C1 segment of cervical spinal cord (tissue), 14 donors: ENCODE results near the gene CANT1.

ENCODE experiments used
- DNase-seq, 14 donors: peaks; one replicate each; lab custom pipeline; 2025; lab: John Stamatoyannopoulos, UW

Gene CANT1

DNA sequence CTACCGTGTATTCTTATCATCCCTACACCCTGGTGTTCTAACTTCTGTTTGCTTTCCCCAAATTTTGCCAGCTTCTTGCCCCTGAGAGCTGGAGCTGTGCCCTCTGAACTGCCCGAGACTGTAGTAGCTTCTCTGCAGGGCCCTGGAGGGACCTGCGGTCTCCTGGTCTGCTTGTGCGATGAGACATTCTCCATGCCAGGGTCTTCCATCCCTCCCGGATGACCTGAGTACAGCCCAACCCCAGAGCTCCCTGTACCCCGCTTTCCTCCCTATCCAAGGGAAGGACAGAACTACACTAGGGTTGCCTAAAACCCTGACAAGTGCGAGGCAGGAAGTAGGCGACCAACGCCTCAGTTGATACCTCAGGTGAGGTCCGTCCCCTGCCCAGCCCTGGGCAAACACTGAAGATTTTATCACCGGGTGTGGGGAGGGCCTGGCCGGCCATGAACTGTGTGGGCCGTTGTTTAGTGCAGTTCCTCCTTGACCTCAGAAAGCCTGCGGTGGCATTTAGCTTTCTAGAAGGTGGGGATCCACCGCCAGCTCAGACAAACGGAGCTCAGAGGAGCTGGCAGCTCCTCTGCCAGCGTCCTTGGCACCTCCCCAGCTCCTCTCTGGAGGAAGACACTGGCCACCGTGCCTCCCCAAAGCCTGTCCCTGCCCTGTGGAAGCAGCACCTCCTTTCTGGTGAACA is 13.7 kb downstream of the CANT1 start:
- peak in 7 of 14 donors; percentile 31 to 71 (median 39) for DNase-seq

DNA sequence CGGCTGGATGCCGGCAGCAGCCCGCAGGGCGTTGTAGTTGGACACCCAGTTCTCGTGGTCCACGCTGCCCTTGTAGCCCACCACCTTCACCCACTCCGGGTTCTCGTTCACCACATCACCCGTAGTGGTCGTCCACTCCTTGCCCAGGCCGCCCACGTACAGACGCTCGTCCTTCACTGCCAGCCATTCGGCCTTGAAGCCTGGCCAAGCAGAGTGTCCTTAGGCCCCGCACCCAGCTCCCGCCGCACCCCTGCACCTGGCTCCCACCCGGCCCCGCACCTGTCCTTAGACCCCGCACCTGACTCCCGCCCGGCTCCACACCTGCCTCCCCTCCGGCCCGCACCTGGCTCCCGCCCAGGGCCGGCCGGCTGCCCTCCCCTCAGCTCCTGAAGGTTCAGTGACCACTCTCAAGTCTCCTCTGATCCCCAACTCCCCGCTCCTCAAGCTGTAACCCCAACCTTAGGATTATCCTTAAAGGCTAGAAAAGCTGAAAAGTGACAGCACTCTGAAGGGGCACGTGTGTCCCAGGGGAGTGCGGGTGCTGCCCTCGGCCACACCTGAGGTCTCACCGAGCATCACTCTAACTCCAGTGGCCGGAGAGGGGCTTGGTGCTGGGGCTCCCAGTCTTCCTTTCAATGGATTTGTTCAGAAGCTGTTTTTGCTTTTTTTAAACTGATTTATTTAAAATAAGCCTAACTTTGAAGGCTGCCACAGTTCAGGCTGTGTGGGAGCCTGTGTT is 14.4 kb downstream of the CANT1 start:
- no peak for DNase-seq

DNA sequence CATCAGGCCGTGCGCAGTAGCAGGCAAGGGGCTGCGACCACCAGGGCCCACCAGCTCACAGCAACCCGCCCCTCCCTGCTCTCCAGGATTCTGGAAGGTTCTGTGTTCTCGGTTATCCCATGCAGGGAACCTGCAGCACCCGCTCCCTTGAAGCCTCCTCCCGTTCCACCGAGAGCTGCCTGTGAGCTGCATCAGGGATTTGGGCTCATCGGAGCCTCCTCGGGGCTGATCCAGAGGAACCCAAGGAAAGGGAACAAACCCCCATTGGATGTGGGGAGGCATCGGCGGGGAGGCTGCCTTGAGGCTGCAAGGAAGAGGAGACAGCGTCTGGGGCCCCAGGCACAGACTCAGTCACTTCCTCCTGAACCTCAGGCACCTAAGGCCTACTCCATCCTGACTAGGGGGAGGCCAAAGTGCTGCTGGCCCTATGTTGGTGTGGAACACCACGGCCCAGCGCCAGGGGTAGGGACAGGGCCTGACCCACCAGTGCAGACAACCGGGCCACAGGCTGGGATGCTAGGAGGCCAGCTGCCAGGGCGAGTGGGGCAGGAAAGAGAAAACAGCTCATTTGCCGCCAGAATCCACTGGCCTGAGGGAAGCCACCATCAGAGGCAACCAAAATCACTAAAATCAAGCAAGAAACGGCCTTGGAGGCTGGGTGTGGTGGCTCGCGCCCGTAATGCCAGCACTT is 15.4 kb downstream of the CANT1 start:
- no peak for DNase-seq

DNA sequence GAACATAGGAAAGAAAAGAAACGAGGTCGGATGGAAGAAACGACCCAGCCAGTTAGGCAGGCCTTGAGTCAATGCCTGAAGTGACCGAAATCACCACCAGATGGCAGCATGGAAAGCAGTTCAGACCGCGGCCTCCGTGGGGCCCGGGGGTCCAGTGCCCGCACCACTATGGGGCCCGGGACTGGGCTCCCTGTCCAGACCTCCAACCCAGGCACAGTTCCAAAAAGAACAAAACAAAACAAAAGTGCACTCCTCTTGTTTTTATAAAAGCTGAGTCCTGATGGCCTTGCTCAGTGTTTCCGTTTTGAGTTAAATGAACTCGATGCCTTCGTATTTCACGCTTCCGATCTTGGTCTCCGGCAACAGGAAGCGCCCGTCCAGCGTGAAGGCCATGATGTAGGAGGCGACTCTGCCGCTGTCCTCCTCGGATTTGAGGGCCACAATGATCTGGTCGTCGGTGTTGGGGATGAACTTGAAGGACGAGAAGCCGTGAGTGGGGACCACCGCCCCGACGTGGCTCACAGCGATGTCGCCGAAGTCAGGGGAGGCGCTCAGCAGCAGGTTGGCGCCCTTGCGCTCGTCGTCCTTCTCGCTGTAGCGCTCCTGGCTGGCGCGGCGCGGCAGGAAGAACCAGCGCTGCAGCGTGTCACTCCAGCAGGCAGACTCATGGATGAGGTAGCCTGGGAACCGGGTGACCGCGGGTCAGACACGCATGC is 16.2 kb downstream of the CANT1 start:
- DNase-seq, result peak in 7 of 14 donors; percentile 20 to 45 (median 22)

DNA sequence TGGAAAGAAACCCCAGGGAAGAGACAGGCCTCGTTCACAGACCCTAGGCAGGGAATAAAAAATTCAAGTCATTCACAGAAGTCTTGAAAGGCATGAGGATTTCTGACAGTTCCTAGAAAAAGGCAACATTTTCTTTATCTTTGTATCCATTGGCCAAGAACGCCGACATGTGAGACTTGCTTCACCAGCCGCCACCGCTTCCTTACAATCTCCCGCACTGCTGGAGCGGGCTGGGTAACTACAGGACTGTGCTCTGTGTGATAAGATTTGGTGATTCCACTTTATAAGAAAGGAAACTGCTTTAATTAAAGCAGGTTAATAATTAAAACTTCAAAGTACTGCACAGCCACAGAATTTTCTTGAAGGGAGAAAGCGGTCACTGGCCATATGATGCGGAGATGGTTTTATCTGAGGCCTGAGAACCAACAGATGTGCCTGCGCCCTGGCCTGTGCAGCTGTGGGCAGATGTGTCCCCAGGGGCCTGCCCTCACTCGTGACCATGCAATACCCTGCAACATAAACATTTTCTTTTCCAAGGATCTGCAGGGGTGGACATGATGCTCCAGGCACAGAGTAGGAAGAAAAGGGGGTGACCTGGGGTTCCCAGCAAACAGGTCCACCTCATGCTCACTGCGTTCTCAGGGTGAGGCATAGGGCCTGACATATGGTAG is 16.9 kb downstream of the CANT1 start:
- DNase-seq, result no peak

DNA sequence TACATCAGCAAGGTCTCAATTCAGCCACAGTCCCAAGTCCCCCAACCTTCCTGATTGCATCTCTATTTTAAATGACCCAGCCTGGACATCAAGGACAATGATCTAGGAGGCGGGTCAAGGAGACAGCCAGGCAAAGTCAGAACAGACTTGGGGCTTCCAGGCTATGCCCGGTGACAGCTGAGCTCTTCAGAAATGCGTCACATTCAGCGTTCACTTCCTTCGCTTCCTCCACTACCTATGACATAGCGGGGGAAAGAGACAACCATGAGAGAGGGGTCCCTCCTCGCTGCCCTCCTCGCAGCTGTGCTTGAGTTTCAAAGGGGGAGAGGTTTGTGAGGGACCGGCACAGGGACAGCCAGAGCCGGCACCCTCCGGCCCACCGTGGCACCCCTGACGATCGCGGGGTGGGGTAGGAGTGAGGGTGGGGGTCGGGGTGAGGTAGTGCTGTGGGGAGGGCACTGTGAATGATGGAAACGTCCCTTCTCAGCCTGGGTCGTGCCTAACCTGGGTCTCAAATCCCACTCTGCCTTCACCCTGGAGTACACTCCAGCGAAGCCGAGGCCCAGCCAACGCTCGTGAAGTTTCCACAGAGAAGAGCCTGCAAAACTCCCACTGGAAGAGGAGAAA is 17.5 kb downstream of the CANT1 start:
- no peak for DNase-seq

DNA sequence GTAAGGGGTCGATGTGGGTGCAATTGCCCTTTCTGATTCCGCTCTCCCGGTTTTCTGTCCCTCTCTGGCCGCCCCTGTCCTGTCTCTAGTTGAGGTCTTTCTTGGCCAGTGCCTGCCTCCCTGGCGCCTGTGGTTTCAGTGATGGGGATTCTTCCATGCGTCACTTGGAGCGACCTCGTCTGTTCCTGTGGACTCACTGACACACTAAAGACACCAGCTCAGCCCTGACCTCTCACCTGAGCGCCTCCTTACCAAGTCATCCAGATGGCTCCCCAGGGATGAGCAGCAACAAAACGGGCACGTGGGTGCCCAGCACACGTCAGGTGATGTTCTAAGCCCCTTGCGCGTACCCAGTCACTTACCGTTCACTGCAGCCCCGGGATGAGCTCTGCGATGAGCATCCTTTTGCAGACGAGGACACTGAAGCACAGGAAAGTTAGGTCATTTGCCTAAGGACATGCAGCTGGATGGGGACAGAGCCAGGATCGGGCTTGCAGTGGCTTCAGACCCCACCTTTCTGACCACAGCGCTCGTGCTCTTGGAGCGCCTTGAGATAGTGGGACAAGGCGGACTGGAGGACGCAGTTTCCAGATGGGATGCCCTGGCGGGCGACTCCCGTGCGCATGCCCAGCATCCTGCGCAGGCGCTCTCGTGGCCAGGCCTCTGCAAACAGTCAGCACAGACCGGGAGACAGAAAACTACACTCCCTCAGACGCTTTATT is 18.4 kb downstream of the CANT1 start:
- DNase-seq, result no peak

DNA sequence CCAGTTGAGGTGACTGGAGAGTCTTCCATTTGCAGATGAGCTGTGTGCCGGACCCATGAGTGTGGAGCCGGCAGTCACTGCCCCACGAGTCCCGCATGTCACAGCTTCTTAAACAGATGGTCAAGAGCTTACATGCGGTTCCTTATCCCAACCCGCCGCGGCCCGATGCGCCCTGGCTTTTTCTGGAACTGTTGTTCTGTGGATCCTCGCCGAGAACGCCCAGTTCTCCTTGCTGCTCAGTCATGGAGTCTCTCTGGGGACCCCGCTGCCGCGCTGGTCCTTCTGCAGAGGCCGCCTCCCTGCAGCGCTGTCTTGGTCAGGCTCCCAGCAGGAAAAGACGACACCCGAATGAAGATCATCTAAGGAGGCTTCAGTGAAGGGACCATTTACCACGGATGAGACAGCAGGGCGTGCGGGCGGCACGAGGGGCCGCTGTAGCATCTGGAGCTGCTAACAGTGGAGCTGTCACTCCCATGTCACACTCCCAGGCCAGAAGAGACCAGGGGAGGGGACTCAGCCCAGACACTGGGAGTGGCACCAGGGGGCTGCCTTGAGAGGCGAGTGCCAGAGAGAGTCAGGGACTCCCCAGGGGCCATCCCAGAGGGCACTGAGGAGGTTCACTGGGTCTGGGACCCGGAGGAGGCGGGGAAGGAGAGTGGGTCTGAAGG is 19.1 kb downstream of the CANT1 start:
- no peak for DNase-seq

DNA sequence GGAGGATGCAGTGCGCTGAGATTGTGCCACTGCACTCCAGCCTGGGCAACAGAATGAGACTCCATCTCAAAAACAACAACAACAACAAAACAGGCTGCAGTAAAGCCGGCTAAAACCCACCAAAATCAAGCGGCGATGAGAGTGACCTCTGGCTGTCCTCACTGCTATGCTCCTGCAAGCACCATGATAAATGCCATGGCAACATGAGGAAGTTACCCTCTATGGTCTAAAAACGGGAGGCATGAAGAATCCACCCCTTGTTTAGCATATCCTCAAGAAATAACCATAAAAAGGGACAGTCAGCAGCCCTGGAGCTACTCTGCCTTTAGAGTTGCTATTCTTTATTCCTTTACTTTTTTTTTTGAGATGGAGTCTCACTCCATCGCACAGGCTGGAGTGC is 21.4 kb downstream of the CANT1 start:
- no peak for DNase-seq

DNA sequence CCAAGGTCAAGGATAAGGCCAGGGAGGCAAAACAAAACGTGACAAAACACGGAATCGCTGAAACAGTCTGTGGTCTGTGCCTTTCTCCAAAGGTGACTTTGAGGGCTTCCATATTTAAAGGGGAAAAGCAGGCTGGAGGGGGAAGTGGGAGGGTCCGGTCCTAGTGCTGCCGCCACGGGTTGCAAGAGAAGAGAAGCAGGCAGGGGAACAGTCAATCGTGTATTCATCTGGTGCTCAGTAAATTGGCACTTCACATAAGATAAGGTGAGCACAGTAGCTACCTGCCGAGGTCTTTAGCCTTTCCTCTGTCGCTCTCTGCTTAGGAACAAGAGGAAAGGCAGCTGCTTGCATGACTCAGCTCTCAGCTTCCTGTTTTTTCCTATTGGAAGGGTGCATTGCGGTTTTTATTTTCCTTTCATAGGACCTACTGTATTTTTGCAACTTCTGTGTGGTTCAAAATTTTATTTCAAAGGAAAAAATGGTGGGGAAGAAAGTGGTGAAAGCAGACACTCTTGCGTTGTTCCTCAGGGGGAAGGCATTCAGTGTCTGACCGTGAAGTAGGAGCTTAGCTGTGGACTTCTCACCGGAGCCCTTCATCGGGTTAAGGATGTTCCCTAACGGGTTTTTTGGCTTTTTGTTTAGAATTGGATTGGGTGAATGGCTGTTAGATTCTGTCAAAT is 22.8 kb downstream of the CANT1 start:
- no peak for DNase-seq

DNA sequence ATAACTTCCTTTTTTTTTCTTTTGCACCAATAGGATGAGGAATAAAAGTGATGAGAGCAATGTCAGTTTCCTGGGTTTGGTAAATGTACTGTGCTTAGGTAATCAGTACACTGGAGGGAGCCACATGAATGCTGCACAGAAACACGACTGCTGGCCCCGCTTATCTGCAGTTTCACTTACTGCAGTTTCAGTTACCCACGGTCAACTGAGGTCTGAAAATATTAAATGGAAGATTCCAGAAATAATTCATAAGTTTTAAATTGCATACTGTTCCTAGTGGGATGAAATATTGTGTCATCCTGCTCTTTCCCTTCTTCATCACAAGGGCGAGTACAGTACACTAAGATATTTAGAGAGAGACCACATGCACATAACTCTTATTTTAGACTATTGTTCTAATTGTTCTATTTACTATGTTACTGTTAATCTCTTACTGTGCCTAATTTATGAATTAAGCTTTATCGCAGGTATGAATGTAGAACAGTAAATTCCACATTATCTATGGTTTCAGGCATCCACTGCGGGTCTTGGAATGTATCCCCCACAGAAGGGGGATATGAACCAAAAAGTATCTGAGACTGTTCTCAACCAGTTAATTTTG is 23.4 kb downstream of the CANT1 start:
- DNase-seq, result peak in 1 of 14 donors; percentile 24

DNA sequence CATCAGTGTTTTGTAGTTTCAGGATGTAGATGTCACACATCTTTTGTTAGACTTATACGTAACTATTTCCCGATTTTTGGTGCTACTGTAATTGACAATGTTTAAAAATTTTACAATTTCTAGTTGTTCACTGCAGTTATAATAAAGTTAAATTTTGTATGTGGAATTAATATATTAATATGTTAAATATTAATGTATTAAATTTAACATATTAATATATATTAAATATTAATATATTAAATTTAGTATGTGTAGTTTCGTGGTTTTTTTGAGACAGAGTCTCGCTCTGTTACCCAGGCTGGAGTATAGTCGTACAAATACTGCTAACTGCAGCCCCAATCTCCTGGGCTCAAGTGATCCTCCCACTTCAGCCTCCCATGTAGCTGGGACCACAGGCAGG is 24.2 kb downstream of the CANT1 start:
- DNase-seq, result no peak

DNA sequence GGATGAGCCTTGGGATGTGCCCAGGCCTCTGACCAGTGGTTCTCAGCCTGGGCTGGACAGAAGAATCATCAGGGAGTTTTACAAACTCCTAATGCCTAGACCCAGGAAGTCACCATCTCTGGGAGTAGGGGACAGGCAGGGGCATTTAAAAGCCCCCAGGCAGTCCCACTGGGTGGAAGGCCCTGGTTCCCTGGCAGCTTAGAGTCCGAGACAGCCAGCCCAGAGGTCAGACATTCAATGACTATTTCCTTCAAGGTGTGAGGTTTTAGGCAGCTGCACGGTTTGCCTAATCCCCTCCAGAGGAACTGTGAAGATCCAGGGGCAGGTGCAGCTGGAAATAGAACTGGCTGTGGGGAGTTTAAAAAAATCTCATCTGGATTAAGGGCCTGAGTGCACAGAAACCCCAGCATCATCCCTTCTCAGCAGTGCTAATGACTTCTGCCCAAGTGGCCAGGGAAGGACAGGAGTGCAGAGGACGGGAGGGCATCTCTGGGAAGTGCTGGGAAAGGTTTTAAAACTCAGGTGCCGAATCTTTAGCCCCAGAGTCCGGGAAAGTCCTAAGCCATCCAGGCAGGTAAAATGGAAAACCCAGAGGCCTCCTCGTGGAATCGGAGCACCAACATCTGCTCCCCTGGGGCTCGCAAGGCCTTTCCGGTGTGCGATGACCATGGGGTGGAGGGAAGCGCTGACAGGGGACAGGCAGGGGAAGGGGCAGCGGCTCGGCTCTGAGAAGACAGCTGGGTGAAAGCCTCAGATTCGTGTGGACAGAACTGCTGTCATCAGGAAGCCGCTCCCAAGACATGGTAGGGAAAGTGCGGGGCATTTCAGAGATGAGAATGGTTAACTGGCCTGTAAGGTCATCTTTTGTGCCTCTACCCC is 28.3 kb downstream of the CANT1 start:
- DNase-seq, result no peak

DNA sequence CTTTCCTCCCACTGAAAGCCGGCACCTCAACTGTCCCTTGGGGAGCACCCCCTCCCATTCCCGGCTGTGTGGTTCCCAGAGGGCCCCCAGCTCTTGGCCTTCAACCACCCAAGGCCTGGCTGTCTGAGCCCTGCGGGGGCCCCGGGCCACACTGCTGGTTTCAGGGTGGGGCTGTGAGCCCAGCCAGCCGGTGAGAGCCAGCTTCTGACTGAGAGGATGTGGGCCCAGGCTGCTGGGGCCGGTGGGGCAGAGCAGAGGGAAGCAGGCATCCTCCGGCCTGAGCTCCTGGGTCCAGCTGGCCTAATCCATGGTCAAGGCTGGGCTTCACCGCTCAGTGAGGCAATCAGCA is 29.0 kb downstream of the CANT1 start:
- no peak for DNase-seq

DNA sequence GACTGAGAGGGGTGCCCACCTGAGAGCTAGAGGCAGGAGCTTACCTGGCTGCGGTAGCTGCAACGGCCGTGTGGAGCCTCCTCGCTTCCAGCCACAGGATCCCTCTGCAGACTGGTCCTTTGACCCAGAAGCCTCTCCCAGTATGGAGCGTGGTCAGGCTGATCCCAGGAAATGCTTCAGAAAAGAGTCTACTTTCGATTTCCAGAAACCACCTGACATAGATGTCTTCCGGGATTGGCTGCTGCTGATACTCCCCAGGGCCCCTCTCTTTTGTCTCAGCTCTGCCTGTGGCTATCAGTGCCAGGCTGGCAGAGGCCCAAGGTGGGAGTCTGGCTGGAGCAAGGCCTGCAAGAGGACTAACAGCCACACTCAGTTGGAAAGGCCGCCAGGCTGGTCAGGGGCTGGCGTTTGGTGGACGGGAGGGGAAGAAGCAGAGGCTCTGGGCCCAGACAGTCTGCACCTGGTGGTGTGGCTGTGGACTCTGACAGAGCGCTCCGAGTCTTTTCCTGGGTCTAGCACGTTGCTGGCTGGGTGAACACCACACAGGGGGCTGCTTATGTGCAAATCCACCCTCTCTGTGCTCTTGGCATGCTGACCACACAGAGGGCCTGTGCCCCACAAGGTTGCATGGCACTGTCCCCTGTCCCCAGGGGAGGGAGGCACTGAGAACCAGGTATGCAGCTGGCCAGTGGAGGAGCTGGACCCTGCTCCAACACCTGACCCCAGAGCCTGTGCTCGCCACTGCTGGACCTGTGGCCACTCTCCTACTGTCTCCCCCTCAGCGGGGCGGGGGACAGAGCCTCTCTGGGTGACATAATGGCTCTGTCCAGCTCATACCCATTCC is 29.6 kb downstream of the CANT1 start, which contains the start of gene LGALS3BP:
Gene LGALS3BP, minus strand, starts transcription at position 144 of the 844 bp plus-strand sequence. CDS start 2,732 bp downstream, outside the sequence.
- DNase-seq, result peak in 13 of 14 donors; percentile 26 to 89 (median 74)
